Retina (tissue), 1 donor: ENCODE measurements around the gene IL17B.

ENCODE experiments used
- DNase-seq: peaks from one replicate; pipeline ENCODE4 v3.0.0-alpha.2; 2016

The IL17B gene, protein sequence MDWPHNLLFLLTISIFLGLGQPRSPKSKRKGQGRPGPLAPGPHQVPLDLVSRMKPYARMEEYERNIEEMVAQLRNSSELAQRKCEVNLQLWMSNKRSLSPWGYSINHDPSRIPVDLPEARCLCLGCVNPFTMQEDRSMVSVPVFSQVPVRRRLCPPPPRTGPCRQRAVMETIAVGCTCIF

DNA sequence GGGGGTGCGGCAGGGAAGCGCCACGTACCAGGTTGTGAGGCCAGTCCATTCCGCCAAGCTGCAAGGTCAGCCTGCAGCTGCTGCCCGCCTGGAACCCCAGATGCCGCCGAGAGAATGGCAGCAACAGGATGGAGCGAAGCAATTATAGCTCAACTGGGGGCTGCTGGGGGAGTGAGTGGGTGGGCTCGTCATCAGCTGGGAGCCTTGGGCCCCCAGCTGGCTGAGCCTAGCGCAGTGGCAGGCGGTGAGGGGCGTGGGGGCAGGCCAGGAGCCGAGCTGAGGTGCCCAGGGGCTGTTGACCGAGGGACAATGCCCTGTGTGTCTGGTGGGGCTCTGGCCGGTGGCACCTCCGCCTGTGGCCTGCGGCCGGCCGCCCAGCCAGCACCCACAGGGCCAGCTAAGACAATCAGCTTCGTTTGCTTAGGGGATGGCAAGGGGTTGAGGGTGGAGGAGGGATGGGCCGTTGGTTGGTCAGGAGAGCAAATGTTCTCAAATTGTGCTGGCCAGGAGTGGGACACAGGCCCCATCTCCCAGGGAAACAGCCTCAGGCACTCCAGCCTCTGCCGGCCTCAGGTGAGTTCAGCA is at the start of gene IL17B:
Gene IL17B, minus strand, starts transcription at position 116 of the 585 bp plus-strand sequence. Its CDS starts 67 bp downstream, at position 49.
- DNase-seq, result no peak

DNA sequence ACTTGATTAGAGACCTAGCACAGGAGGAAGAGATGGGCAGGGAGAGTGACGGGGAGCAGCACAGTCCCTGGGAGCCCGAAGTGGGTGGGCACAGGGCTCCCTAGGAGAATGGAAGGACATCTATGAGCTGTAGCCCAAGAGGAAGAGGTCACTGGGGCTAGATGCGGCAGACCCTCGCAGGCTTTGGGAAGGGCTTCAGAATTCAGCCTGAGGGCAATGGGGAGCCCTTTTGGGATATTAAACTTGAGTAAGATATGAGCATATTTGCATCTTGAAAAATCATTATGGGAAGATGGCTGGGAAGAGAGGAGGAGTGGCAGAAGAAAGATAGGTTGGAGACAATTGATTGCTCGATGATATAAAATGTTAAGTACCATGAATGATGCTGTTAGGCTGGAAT is 48.9 kb upstream of the IL17B start:
- no peak for DNase-seq

DNA sequence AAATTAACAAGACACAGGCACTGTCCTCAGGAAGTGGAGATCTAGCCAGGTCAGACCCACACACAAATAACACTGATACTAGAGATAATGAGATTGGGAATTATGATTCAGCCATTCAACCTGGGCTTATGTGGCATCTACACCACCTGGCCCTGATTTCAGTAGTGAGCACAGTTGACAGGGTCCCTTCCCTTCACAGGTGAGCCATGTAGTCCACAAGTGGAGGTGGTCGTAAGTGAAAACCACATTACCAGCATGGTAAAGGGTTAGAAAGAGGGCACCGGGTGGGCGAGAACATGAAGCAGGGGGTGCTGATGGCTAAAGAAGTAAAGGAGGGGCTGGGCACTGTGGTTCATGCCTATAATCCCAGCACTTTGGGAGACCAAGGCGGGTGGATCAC is 48.3 kb upstream of the IL17B start:
- no peak for DNase-seq

- no peak for DNase-seq
These were observed 47.8 kb upstream of the IL17B start for GRCh38 chr5:149426931-149427330.

GRCh38 chr5:149425729-149426128 is 46.6 kb upstream of the IL17B start:
- no peak for DNase-seq

DNA sequence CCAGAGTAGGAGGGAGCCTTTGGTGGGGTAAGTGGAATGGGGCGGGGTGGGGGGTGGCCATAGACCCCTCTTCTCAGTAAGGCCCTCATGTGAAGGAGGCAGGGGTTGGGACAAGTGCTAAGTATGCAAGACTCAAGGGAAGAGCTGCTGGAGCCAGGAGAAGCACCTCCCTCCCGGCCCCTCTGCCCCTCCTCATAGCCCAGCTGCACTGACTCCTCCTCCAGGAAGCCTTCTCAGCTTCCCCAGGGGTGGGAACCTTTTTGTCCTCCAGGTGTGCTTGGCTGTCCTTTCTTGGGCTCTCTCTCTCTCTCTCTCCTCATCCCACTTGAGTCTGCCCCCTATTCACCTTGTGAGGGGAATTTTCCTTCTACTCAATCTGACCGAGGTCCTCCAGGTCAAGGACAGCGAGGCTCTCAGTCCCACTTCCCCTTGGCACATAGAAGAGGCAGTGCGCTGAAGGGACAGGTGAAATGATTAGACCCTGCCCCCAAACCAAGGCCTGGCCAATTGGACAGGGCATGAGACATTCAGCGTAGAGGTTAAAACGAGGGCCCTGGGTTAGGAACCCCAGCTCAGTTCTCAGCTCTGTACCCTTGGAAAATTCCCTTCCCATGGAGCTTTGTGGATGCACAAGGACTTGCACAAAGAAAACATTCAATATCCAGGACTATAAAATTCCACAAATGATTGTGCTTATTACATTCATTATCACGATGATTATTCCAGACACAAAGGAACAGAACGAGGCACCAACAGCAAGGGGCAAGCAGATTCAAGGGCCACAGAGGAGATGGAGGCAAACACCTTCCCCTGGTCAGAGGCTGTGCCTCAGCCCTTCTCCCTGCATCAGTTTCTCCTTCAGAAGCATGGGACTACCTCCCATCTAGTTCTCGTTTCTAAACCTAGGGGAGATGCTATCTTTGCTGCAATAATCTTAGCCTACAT is 45.6 kb upstream of the IL17B start:
- no peak for DNase-seq

GRCh38 chr5:149423794-149424268 is 44.7 kb upstream of the IL17B start:
- DNase-seq, result no peak

DNA sequence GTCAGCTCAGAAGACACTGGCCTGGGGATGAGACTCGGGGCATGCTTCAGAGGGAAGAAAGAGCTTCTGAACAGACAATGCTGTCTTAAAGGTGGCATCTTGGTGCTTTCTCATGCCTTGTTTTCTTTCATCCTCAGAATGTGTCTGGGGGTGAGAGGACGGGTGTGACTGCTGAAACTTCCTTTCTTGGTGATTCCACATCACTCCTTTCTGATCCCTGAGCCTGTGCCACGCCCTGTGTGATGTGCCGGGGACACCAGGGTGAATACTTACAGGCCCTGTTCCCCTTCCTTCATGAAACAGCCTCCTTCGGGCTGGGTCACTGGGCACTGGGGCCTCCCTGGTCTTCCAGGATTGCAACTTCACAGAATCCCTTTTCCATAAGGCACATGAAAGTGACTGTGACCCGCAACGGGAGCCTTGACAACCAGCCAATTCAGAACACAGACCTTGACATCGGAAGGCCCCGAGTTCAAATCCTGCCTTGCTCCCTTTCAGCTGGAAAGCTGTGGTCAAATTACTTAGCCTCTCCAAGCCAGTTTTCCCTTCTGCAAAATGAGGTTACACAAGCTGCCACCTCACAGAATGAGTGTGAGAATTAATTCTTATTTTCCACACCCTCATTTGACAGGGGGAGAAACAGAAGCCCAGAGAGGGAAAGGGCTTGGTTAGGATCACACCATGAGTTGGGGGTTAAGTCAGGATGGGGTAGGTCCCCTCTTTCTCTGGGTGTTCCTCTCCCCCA is 44.1 kb upstream of the IL17B start:
- DNase-seq, result no peak

GRCh38 chr5:149422366-149423048 is 43.4 kb upstream of the IL17B start:
- peak; percentile 53 for DNase-seq

- DNase-seq, result no peak
These were observed 42.7 kb upstream of the IL17B start for GRCh38 chr5:149421834-149422233.

GRCh38 chr5:149421372-149421685 is 42.2 kb upstream of the IL17B start:
- DNase-seq, result no peak

DNA sequence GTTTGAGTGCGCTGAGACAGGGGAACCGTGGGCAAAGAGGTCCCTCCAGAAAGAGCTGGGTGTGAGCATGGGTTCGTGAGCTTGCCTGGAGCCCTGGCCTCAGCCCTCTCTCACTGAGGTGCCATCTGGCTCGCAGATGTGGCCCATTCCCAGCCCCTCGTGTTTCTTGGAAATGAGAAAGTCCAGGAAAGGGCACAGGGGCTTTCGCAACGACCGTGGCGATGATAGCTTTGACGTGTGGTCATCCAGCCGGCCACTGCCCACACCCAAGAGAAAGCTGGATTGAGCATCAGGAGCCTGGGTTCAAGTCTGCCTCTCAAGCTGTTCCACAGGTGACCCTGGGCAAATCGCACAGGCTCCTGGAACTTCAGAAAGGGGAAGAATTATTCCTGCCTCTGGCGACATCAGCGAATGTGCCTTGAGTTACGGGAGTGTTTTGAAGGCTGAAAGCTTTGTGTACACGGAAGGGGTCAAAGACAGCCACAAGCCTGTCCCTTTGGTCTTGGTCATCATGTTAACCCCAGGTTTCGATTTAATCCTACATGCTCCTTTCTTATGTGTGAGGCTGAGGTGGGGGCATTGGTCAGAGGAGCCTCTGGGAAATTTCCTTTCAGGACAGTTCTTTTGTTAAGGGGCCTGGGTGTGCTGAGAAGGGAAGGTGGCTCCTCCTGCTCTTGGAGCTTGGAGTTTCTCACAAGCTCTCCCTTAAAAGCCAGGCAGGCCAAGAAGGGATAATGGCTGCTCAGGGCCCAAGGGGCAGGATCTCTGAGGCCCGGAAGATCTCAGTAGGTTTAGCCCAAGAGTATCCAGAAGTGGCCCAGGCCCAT is 41.7 kb upstream of the IL17B start:
- no peak for DNase-seq

DNA sequence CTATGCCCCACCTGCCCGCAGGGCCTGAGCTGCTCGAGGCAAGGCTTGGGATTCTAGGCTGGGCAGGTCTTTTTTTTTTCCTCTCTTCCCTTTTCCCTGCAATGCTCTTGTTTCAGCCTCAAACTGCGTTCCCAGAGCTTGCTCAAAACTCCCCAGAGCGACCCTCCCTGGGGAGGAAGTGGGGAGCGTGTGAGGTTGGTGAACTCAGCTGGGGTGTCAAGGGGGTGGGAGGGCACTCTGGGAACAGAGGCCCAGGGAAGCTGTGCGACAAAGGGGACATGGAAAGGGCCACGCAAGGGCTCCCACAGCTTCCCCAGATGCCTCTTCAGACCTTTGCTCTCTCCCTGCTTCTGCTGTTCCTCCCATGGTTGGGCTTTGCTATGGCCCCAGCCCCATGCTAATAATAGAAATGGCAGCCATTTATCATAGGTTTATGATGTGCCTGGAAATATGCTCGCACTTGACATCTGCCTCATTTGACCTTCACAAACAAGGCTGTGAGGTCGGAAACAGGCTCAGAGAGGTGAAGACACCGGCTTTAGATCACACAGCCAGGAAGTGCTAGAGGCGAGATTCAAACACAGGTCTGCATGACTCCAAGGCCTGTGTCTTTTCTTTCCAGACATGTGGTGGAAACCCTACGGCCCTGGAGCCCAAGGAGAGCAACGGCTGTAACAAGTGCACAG is 40.9 kb upstream of the IL17B start:
- no peak for DNase-seq

- DNase-seq, result no peak
These were observed 40.4 kb upstream of the IL17B start for GRCh38 chr5:149419532-149419858.

DNA sequence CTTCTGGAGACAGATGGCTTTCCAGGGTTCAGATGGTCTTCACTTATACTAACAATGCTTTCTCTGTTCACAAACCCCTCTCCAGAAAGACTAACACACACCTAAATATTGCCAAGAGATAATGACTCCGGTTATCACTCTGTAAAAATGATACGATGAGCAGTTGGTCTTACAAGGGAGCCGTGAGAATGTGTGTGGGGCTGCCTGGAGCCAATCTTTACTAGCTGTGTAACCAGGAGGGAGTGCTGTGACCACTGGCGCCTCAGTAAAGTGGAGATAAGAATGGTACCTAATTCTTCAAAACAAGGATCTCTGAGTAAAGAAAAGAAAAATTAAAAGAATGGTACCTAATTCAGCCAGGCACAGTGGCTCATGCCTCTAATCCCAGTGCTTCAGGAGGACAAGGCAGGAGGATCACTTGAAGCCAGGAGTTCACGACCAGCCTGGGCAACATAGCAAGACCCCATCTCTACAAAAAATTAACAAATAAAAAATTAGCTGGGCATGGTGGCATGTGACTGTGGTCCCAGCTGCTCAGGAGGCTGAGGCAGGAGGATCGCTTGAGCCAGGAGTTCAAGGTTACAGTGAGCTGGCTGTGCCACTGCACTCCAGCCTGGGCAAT is 39.9 kb upstream of the IL17B start:
- DNase-seq, result no peak

DNA sequence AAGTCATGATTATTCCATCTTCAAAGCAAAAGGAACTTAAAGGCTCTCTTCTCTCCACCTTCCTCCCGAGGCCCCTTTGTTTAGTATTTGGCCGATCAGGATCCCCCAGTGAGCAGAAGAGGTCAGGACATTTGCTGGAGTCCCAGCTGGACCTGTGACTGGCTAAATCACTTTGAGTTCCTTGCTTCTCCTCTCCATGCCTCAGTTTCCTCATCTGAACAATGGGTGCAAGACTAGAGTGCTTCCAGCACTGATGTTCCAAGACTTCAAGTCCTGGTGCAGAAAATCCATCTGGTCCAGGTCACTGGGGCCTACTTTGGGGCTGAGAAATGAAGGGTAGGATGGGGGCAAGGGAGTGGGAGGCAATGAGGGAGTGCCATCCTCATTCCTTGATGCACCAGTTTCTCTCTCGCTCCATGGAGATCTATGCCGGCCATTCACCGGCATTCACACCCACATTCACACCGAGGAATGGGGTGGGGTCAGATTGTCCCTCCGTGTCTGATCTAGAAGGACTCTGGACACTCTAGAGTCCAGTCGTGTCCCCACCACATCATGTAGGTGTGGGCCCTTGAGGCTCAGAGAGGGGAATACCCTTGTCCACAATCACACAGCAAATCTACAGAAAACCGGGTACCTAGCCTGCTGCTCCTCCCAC is 38.7 kb upstream of the IL17B start:
- DNase-seq, result no peak

- no peak for DNase-seq
These were observed 38.1 kb upstream of the IL17B start for GRCh38 chr5:149416987-149417710.

DNA sequence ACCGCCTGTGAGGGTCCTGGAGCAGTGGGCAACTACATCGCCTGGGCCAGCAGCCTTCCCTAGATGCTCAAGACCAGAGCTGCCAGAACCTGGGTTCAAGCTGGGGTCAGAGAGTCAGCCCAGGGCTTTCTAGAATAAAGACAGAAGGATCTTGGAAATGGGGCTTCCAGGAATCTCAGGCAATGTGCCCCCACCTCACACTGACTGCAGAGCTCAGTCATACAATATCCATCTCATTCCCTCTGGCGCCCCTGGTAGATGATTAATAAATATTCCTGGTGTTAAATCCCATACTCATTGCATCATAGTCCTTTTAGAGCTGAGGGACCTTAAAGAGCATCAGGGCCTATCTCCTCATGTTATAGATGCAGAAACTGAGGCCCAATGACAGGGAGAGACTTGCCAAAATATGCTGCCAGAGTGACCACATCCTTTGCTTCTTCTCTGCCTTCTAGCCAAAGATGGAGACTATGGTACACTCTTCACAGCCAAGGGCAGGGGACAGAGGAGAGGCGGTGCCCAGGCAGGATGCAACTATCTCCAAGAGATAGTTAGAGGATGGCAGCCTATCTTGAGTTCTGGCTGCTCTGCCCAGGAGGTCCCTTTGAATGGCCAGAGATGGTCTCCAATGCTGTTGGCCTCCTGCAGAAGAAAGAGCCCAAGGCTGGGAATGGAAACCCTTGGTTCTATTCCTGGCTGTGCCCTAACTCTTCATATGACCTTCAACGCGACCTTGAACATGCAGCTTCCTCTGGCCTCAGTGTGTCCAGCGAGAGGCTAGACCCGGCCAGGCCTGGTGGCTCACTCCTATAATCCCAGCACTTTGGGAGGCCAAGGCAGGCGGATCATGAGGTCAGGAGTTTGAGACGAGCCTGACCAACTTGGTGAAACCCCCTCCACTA is 36.2 kb upstream of the IL17B start:
- DNase-seq, result no peak
